ENCODE results near the gene KCNIP1.

Gene KCNIP1

DNA sequence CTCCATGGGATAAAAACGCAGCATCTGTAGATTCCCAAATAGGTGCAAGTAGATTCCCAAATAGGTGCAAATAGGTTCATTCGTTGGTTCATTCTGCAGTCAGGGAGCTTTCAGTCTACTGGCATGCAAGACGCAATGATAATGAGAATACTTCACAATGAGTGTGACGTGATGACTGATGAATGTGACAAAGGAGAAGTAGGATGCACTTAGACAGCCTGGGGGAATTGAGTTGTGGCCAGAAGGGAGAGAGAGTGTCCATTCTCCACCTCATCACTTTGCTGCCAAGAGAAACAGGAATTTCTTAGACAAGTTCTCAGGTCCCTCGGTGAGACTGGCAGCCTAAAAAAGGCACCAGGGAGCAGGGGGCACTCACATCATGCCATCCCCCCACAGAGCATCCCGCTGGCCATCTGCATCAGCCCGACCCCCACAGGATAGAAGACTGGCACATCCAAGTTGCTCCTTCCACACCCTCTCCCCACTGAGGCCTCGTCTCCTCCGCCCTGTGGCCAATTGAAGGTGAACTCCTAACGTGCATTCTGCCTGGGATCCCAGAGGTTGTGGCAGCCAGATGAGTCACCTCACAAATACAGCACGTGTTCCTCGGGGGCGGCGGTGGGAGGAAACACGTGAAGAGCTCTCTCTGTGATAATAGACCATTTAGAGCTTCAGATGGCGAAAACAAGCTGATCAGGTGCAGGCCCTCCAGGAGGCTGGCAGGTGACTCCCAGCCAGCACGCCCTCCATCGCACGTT, 19.9 kb upstream of the KCNIP1 start:
- no peak for DNase-seq

DNA sequence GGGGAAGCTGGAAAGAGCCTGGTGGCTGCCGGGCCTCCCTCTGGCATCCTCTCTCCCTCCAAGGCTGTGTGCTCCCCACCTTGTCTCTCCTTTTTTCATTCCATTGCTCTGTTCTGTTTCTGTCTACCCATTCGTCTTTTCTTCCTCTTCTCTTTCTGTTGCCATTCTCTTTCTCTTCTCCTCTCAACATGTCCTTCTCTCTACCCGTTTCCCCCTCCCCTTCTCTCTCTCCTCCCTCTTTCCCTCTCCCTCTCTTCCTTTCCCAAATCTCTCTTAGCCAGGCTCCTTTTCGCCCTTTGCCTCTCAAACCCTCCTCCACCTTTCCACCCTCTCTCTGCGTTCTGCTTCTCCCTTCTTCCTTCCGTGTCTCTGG, 19.4 kb upstream of the KCNIP1 start:
- no peak for DNase-seq

DNA sequence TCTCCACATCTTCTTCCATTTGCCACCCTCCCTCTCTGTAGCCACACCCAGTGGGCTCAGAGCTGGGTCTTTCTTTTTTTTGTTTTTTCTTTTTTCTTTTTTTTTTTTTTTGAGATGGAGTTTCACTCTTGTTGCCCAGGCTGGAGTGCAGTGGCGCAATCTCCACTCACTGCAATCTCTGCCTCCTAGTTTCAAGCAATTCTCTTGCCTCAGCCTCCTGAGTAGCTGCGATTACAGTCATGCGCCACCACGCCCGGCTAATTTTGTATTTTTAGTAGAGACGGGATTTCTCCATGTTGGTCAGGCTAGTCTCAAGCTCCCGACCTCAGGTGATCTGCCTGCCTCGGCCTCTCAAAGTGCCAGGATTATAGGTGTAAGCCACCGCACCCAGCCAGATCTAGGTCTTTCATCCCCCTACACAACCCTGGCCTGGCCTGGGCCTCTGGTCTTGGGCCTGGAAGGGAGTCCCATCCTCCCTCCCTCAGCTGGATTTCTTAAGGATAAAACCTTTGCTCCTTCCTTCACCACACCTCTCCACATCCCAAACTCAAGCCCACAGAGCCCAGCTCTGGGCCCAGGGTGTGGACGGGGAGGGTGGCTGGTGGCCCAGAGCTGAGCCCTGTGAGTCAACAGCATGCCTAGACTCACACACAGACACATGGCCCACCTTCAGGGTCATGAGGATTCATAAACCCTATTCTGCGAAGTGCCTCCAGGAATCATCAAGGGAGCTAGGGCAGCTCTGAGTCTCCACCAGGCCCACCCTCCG, 18.8 kb upstream of the KCNIP1 start:
- DNase-seq, result no peak

DNA sequence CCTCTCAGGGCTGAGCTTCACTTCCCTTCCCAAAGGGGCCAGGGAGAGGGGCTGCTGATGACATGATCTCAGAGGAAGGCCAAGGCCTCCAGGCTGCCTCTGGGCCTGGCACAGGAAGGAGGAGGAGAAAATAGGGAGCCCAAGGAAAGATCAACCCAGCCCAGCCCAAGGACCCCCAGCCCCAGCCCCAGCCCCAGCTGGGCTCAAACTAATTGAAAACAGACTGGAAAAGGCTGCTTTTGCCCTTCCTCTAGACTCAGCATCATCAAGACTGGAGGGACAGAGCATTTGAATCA, 18.3 kb upstream of the KCNIP1 start:
- no peak for DNase-seq

DNA sequence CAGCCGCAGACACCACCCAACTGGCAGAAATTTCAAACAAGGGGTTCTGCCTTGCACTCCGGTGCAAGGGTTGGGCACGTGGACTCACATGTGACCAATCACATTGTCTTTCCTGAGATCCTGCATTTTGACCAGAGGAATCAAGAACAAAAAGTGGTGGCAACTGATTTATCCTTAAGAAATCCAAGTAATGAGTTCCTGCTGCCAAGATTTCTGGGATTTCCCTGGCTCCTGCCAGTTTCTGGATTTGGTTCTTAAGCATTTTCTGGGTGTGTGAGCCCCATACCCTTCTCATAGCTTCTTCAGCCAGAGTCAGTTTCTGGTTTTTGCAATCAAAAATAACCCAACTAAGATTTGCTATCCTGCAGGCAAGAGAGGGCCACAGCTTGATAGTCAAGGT, 17.4 kb upstream of the KCNIP1 start:
- DNase-seq, result no peak

DNA sequence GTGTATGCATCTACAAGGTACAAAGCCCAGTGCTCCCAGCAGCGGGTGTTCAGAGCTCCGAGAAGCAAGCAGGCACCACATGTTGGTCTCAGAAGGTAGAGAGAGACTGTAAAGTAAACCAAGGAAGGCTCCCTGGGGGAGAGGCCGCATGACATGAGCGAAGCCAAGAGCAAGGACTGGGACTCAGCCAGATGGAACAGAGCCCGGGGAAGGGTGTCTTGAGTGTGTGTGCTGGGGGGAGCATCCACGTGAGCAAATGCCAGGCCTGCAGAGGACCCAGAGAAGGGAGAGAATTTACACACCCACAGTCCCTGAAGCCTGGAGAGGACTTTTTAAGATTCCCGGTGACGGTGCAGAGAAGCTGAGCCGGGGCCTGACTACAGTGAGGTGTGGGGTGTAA, 15.2 kb upstream of the KCNIP1 start:
- no peak for DNase-seq

- DNase-seq, result no peak
These were observed 14.6 kb upstream of the KCNIP1 start for GRCh38 chr5:170489199-170489598.

DNA sequence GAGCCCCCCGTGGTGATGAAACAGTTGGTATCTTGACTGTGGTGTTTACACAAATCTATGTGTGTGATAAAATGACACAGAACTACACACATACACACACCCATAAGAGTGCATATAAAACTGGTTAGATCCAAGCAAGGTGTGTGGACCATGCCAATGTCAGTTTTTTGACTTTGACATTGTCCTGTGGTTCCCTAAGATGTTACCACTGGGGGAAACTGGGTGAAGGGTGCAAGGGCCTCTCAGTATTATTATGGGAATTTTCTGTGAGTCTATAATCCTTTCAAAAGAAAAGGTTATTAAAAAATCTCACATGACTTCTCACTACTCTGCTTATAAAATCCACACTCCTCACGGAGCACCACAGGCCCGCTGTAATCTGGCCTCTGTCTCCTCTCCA, 13.4 kb upstream of the KCNIP1 start:
- DNase-seq, result no peak

DNA sequence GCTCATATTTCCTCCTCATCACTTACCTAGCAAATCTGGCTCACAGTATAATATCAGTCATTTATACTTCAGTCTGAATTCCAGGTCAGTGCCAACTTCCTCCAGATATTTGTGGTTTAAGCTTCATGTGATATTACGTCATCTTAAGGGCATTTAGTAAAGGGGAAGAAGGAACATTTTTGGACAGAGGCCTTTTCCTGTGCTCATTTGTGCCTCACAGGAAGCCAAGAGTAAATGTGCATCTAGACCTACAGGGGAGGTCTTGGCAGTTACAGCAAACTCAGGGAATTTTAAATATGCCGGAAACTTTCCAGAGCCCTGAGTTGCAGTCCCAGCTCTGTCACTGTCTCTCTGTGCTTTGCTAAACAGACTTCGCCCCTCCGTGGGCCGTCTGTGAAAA, 12.3 kb upstream of the KCNIP1 start:
- DNase-seq, result no peak

DNA sequence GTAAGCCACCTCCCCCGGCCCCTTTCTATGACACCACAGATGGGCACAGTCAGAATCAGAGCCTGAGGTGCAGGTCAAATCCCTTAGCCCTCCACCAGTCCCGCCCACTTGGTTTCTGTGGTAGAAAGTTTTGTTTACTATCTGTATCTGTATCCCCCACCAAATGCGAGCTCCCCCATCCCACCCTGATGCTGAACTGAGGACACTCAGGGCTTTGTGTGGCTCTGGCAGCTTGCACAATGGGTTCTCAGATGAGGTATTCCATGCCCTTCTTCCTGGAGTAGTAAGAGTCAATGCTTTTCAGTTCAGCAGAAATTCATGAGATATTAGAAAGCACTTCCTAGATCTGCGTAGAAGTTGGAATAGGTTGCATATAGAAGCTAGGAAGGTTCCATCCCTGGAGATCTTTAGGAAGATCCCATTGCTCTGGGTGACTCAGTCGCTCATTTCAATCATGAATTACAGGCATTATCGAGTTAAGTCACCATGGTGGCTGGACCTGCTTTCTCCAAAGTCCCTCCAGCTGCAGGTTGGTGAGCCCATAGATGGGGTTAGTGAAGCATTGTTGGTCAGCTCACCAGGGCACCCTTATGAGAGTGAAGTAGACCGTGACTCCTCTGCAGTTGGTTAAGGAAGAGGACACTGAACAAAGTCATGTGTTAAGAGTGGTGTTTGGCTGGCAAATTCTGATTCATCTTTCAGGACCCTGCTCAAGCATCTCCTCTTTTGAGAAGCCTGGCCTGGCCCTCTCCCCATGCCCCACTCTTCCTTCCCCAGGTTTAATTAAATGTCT, 10.6 kb upstream of the KCNIP1 start:
- DNase-seq, result no peak

GRCh38 chr5:170494041-170494440, 9.8 kb upstream of the KCNIP1 start:
- no peak for DNase-seq

DNA sequence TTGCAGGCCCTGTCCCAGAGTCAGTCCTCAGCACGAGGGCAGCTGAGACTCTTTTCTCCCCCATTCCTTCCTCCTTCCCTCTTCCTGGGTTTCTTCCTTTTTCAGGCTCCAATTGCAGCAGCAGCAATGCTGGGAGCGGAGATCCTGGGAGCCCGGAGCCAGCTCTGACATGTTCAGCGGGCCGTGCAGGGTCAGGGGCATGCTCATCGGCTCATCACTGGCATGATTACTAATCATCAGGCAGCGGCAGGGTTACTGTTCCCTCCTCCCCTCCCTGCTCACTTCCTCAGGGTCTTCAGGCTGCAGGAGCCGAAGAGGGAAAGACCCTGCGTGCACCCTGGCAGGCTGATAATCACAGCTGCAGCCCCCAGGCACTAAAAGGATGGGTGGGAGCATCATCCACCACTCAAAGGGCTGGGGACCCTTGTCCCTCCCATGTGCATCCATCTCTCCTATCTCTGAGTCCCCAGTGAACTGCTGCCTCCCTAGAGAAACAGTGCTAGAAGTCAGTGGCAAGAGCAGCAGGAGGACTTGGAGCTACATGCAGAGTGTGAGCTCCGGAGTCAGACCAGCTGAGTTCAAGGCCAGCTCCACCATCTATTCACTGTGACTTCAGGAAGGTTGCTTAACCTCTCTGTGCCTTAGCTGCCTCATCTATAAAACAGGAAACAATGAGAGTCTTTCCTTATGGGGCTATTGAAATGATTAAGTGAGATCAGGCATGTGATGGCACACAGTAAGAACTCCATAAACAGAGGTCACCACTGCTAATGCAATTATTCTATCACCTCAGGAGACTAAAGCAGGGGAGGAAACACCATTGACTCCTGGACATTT, 7.8 kb upstream of the KCNIP1 start:
- DNase-seq, result no peak

DNA sequence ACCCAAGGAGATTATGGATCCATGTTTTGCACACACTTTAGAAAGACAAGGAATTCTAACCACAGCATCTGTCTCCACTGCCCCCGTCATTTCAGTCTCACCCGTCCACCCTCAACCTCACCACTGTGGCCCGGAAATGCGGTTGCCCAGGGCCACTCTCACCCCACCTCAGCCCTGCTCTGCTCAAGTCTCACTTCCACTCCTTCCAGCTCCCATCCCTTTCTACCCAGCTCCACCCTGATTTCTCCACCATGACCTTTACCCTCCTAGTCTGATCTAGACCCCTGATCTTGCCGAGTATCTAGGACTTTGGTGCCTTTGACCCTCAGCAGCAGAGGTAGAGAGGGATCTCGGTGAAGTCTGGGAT, 7.2 kb upstream of the KCNIP1 start:
- no peak for DNase-seq

- DNase-seq, result no peak
These were observed 6.3 kb upstream of the KCNIP1 start for GRCh38 chr5:170497311-170498038.

DNA sequence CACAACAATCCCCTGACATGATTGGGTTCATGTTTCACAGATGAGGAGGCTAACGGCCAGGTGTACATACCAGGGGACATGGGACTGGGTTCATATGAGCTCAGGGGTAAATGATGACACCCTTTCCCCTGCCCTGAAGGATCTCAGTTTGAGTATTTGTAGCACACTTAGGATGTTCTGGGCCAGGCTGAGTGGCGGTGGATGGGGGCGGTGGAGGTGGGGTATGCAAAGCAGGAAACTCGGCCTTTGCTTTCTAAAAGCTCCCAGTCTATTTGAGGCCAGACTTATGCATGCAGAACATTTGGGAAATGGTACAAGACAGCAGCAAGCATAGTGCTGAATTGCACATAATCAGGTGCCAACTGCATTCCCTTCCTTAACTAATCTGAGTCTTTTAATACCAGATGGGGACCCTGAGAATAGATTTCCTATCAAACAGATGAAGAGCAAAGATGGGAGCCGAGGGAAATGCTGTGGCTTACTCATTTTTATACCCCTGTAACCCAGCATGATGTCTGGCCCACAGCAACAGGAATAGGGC, 4.9 kb upstream of the KCNIP1 start:
- no peak for DNase-seq

- no peak for DNase-seq
These were observed 4.2 kb upstream of the KCNIP1 start for GRCh38 chr5:170499621-170500020.

DNA sequence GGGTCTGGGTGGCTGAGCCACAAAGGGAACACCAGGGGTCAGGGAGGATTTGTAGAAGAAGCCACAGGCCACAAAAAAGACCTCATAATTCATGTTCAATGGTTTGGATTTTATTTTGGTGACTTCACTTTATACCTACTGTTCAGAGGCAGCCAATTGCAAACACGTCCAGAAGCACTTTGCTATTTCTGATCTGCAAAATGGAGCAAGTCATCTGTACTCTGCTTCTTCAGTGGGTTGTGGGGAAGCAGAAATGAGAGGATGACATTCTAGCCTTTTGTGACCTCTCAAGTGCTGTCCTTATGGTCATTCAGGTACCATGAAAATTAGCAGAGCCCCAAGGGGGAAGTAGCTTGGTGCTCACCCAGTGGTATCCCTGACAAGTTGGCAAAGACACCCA, 2.5 kb upstream of the KCNIP1 start:
- no peak for DNase-seq

DNA sequence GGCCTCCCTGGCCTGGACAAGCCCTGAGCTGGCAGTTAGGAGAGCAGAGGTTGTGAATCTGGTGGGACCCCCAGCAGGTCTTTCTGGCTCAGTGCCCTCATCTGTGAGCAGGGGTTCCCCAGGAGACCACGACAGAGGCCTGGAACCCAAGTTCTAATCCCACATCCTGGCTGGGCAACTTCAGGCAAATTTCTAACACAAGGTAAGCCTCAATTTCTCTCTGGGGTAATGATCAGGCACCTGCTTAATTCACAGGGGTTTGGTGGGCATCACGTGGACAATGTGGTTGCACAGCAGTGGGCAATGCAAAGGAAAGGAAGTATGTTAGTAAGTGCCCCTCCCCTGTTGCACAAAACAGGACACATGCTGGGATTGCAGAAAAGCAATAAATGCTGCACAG, 1.9 kb upstream of the KCNIP1 start:
- DNase-seq, result no peak

DNA sequence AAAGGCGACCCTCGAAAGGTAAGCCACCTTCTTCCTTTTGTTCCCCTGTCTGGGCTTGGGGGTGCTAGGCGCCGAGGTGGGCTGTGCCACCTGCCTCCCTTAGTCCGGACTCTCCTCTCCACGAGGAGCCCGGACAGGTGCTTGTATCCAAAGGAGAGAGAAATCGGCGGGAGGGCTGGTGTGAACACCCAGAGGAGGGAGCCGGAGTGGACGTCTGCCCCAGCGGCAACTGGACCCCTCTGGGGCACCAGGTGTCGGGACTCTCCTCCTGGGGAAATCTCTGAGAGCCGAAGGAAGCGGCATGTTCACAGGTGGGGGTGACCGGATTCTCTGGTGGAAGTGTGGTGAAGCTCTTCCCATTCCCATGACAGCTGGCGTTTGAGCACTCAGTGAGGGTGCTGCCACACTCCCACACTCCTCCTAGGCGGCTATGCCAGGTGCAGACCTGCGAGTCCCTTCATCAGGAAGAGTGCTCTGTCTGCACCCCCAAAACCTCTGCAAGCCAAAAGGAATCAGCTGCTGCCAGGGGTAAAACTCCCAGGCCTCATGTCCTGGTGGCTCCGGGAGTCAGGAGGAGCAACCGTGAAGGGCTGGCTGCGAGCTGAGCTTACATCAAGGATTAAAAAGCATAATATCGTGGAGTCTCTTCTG, 921 bp downstream of the KCNIP1 start:
- DNase-seq, result no peak

DNA sequence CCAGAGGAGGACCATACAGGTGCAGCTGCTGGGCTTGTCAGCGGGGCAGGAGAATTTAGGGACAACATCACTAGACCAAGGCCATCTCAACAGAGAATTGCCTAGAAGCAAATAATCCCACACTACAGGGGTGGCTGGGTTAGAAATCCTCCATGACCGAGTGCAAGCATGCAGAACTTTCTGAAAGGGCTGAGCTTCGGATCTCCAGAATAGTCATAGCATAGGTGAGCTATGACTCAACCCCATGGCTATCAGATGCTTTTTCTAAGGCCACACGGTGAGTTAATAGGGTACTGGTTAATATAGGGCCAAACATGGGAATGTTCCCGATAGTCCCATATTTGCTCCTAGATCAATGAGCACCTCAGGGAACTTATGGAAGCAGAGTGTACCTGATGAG, 4.2 kb downstream of the KCNIP1 start:
- DNase-seq, result no peak

DNA sequence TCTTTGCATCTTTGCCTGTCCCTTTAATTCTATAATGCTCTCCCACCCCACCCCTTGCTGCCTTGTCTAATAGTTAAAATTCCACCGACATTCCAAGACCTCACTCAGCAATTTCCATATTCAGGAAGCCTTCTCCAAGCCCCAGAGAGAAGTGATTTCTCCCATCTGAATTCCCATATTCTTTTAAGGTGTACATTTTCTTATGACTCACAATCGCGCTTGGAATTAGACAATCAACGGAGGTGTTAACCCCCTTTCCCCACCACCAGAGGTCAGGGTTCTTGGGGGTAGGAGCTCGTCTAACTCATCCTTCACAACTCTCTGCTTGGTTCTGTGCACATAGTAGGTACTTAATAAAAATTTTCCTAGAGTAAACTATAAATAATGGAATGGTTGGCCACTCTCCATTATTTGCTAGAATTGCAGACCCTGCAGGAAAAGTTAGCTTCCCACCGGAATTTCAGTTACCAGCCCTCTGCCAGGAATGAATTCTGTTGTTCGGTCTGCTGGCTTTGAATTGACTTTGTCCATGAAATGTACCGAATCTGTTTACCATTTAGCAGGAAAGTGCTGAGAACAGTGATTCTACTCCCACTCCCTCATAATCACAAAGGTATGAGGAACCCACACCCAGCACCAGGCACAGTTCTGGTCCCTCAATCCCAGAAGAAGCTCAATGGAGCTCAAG, 5.0 kb downstream of the KCNIP1 start:
- DNase-seq, result no peak
